GM12878 (cell line): ENCODE results near the gene UNC45A. TPM values are rescaled to one million over a fixed set of nuclear protein-coding genes. Genes with fewer than 3 reads are reported as not detected.

Source experiments
- BCLAF1 ChIP-seq: fragments of 450-650 bp; IDR thresholded peaks from 2 replicates; pipeline ENCODE4 v1.6.1; 2017; ENCODE audit warnings: antibody characterized with exemption, mild to moderate bottlenecking, moderate library complexity
- BMI1 ChIP-seq: fragments of 450-650 bp; IDR thresholded peaks from 2 replicates; pipeline ENCODE4 v1.6.1; 2016; ENCODE audit warnings: mild to moderate bottlenecking, moderate library complexity, borderline replicate concordance
- IRF5 ChIP-seq: fragments of 450-650 bp; IDR thresholded peaks from 2 replicates; pipeline ENCODE4 v1.6.1; 2017; ENCODE audit warnings: borderline replicate concordance
- MEF2A ChIP-seq: IDR thresholded peaks from 2 replicates; pipeline ENCODE4 v1.6.1; 2011; ENCODE audit warnings: low read depth, mild to moderate bottlenecking, low read length, moderate library complexity; ENCODE audit not compliant: insufficient read depth
- PAX5 ChIP-seq: IDR thresholded peaks from 2 replicates; pipeline ENCODE4 v1.6.1; 2011; ENCODE audit warnings: low read depth, low read length, borderline replicate concordance
- POLR2A ChIP-seq: IDR thresholded peaks from 2 replicates; pipeline ENCODE4 v1.6.1; 2011; ENCODE audit warnings: low read depth, mild to moderate bottlenecking, low read length
- ZBTB40 ChIP-seq: fragments of 450-650 bp; IDR thresholded peaks from 2 replicates; pipeline ENCODE4 v1.6.1; 2016; ENCODE audit warnings: mild to moderate bottlenecking, moderate library complexity, borderline replicate concordance
- ZZZ3 ChIP-seq: IDR thresholded peaks from 2 replicates; pipeline ENCODE4 v1.6.1; 2011; ENCODE audit warnings: low read depth; ENCODE audit not compliant: control insufficient read depth, insufficient read length
- polyA plus RNA-seq, 11 experiments: library from polyadenylated mRNA; depleted of rRNA in 4 of 11; unstranded in 6 of 11; stranded (reverse) in 5 of 11; fragments of >200 nt; fragmentation: Nextera tagmentation in 4 of 11; fragmentation: Illumina TruSeq in 1 of 11; extraction: Ambion mirVana in 4 of 11; extraction: Trizol in 1 of 11; gene quantifications; 1 replicate in 1 of 11; 2 replicates in 10 of 11; pipeline versions ENCODE4 v1.2.1 to v1.2.3, GENCODE V29; 2011 to 2016; ENCODE audit warnings: inconsistent platforms in 2 of 11, missing spikeins in 2 of 11, low read depth in 1 of 11
- total RNA-seq, 4 experiments: library from RNA; depleted of rRNA in 3 of 4; stranded (reverse); fragments of >200 nt in 3 of 4; fragmentation: Illumina TruSeq in 1 of 4; extraction: Trizol in 1 of 4; gene quantifications; 2 replicates each; pipeline versions ENCODE4 v1.2.1 to v1.2.3, GENCODE V29; 2013 to 2021

Gene UNC45A
- total and polyA plus RNA-seq, 10 of the 15 experiments (the other 5 are each of a cell fraction or from before 2014, with no cell fraction given): 10.3 to 57.8 (median 40.5) TPM

- TF ChIP-seq BCLAF1: no peak
- no peak for TF ChIP-seq PAX5
- TF ChIP-seq ZBTB40: no peak
- no peak for TF ChIP-seq IRF5
- no peak for TF ChIP-seq MEF2A
- TF ChIP-seq POLR2A: peak; percentile 75
- no peak for TF ChIP-seq BMI1
- TF ChIP-seq ZZZ3: no peak
Observed at GRCh38 chr15:90934949-90935751, at the start of gene UNC45A (continued).
